ENCODE data around the gene TINCR. TPM values are rescaled to one million over a fixed set of nuclear protein-coding genes. Genes with fewer than 3 reads are reported as not detected.
A peak's percentile ranks its signal among the peaks of the same experiment; 100 is the strongest.
"Not testable (repeated sequence)": the region's sequence is repeated elsewhere in the genome, so short reads cannot be mapped to it uniquely, and the experiment has no call there.

Gene TINCR
- 3.9 TPM for total RNA-seq
- long read RNA-seq, transcript TINCR-201 (3 exons, 3,733 nt): major isoform, 16 of 20 reads
- long read RNA-seq, partial matches to known transcripts: 0 of 20 reads
- long read RNA-seq, other reads (novel, unspliced or antisense): 4 of 20 reads

DNA sequence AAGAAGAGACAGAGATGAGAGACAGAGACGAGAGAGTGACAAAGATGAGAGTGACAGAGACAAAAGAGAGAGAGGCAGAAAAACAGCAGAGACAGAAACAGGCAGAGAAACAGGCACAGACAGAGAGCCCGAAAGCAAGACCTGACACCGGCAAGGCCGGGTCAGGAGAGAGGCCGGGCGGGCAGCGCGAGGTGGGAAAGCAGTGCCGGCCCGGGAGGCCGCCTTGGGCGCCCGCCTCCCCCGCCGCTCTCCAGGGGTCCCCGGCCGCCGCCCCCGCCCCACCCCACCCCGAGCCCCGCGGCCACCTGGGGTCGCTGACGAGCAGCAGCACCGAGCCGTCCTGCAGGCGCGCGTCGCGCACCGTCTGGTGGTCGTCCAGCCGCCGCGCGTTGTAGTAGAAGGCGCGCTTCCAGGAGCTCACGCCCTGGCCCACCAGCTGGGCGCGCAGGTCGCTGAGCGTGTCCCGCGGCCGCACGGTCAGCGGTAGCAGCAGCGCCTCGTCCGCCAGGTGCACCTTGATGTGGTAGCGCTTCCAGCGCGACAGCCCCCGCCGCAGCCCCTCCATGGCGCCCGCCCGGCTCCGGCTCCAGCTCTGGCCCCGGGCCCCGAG lies at the start of gene TINCR:
TSS of gene TINCR (minus strand) at position 594 of the 610 bp plus-strand sequence.
- no peak for DNase-seq
- intact Hi-C loops (cut with DNase I): no loop called here
- Histone ChIP-seq H3K4me3 (peak within 1 kb of the TSS; percentile 32), H3K9me3 (no peaks in the 10 kb centered on the region), H3K27ac (no peak within 1 kb of the TSS), H3K27me3 (ENCODE audit: low read depth) (peaks cover 42% of the 10 kb centered on the region), H3K36me3 (no peaks in the 10 kb centered on the region), H3K4me1 (no peaks in the 10 kb centered on the region)
- peak; percentile 39 to 50 for ATAC-seq
- no peak for TF ChIP-seq CTCF (IDR thresholded peaks at IDR 0.05)

GRCh38 chr19:5617080-5617479 lies 49.3 kb upstream of the TINCR start:
- intact Hi-C loops (cut with DNase I): no loop called here
- H3K27me3 ChIP-seq (ENCODE audit: low read depth): no peaks in the 10 kb centered on the region
- ATAC-seq (no peak), DNase-seq (no peak)
- H3K36me3 ChIP-seq: peaks cover 93% of the 10 kb centered on the region
- H3K4me3 ChIP-seq: no peak overlapping the region
- no peaks in the 10 kb centered on the region for H3K9me3 ChIP-seq
- H3K27ac ChIP-seq: no peak overlapping the region
- peaks cover 37% of the 10 kb centered on the region for H3K4me1 ChIP-seq
- TF ChIP-seq CTCF (IDR thresholded peaks at IDR 0.05): no peak

GRCh38 chr19:5615756-5616327 lies 48.1 kb upstream of the TINCR start:
- Histone ChIP-seq H3K9me3 (no peaks in the 10 kb centered on the region), H3K4me3 (no peak overlapping the region), H3K4me1 (peaks cover 27% of the 10 kb centered on the region), H3K36me3 (peaks cover 93% of the 10 kb centered on the region), H3K27me3 (ENCODE audit: low read depth) (no peaks in the 10 kb centered on the region), H3K27ac (no peak overlapping the region)
- DNase-seq: no peak
- TF ChIP-seq CTCF (IDR thresholded peaks at IDR 0.05): no peak
- intact Hi-C loops (cut with DNase I): no loop called here
- no peak for ATAC-seq

- Histone ChIP-seq H3K27ac (no peak overlapping the region), H3K4me3 (no peak overlapping the region), H3K36me3 (peaks cover 92% of the 10 kb centered on the region), H3K27me3 (ENCODE audit: low read depth) (no peaks in the 10 kb centered on the region), H3K4me1 (peaks cover under 1% of the 10 kb centered on the region), H3K9me3 (no peaks in the 10 kb centered on the region)
- ATAC-seq (no peak), DNase-seq (no peak)
- TF ChIP-seq CTCF (IDR thresholded peaks at IDR 0.05): no peak
- intact Hi-C loops (cut with DNase I): no loop called here
These were observed 45.4 kb upstream of the TINCR start for GRCh38 chr19:5612891-5613865.

- ATAC-seq: no peak
- peaks cover 92% of the 10 kb centered on the region for H3K36me3 ChIP-seq
- DNase-seq: no peak
These were observed 42.2 kb upstream of the TINCR start for GRCh38 chr19:5609881-5610448.

DNA sequence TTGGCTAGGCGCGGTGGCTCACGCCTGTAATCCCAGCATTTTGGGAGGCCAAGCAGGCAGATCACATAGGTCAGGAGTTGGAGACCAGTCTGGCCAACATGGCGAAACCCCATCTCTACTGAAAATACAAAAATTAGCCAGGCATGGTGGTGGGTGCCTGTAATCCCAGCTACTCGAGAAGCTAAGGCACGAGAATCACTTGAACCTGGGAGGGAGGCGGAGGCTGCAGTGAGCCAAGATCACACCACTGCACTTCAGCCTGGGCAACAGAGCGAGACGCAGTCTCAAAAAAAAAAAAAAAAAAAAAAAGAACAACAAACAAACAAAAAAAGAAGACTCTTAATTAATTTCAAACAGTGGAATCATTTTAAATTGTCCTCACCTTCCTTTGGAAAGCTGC lies 41.0 kb upstream of the TINCR start:
- intact Hi-C loops (cut with DNase I); H3K4me3 ChIP-seq; H3K27me3 ChIP-seq (ENCODE audit: low read depth); ATAC-seq; H3K4me1 ChIP-seq; H3K27ac ChIP-seq; H3K9me3 ChIP-seq; DNase-seq: not testable (repeated sequence)
- peaks cover 92% of the 10 kb centered on the region for H3K36me3 ChIP-seq

More at GRCh38 chr19:5609881-5610448, 42.2 kb upstream of the TINCR start:
- intact Hi-C loops (cut with DNase I): no loop called here
- H3K9me3 ChIP-seq: no peaks in the 10 kb centered on the region
- no peaks in the 10 kb centered on the region for H3K27me3 ChIP-seq (ENCODE audit: low read depth)
- H3K27ac ChIP-seq: no peak overlapping the region
- no peak for TF ChIP-seq CTCF (IDR thresholded peaks at IDR 0.05)
- no peaks in the 10 kb centered on the region for H3K4me1 ChIP-seq
- H3K4me3 ChIP-seq: no peak overlapping the region
